ENCODE measurements around the gene FOXP1.

- TF ChIP-seq REST (IDR thresholded peaks at IDR 0.05; ENCODE audit: borderline replicate concordance) (no peak), CTCF (IDR thresholded peaks at IDR 0.05; ENCODE audit: poor library complexity, severe bottlenecking) (no peak), EZH2 (IDR thresholded peaks at IDR 0.05; ENCODE audit: borderline replicate concordance, insufficient read depth, low read length, poor library complexity, severe bottlenecking) (no peak), RAD21 (conservative IDR thresholded peaks at IDR 0.05) (no peak), TAF1 (IDR thresholded peaks at IDR 0.05; ENCODE audit: low read depth) (no peak), POLR2AphosphoS5 (IDR thresholded peaks at IDR 0.05) (no peak)
Observed at GRCh38 chr3:71376503-71376902, 207.0 kb downstream of the FOXP1 start.
